ENCODE results near the gene HOPX.

DNA sequence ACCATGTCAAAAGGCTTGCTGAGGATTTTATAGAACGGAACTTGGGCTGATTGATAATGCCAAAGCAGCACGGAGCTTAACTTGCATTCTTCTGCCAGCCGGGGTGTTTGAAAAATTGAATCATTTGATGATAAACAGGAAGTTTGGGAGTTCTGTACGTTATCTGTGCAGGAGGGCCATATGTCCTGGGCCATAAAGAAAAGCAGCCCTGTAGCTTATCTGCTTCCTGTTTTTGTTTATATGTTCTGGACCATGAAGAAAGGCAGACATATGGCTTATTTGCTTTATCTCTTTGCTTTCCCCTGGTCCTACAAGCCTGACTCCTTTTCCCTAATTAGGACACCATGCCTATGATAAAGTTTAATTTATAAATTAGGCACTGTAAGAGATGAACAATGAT is 62.4 kb downstream of the HOPX start:
- TF ChIP-seq, protein P1, sequence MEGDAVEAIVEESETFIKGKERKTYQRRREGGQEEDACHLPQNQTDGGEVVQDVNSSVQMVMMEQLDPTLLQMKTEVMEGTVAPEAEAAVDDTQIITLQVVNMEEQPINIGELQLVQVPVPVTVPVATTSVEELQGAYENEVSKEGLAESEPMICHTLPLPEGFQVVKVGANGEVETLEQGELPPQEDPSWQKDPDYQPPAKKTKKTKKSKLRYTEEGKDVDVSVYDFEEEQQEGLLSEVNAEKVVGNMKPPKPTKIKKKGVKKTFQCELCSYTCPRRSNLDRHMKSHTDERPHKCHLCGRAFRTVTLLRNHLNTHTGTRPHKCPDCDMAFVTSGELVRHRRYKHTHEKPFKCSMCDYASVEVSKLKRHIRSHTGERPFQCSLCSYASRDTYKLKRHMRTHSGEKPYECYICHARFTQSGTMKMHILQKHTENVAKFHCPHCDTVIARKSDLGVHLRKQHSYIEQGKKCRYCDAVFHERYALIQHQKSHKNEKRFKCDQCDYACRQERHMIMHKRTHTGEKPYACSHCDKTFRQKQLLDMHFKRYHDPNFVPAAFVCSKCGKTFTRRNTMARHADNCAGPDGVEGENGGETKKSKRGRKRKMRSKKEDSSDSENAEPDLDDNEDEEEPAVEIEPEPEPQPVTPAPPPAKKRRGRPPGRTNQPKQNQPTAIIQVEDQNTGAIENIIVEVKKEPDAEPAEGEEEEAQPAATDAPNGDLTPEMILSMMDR (IDR thresholded peaks at IDR 0.05; ENCODE audit: insufficient read depth, low read length): no peak
- TF ChIP-seq POLR2AphosphoS5 (IDR thresholded peaks at IDR 0.05; ENCODE audit: low read depth): no peak

All from HL-60 (cell line).